Measurements from ENCODE around the gene EFHD2. TPM values are rescaled to one million over a fixed set of nuclear protein-coding genes. Genes with fewer than 3 reads are reported as not detected.

EFHD2 gene
- total RNA-seq, 1 donor from 2014 or later, result 6.5 TPM

- Histone ChIP-seq H4K20me1 (ENCODE audit: low read depth) (no peaks in the 10 kb centered on the region), H2AFZ (replicated peaks) (no peak overlapping the region), H3K27me3 (no peaks in the 10 kb centered on the region), H3K9me3 (ENCODE audit: low read depth) (no peaks in the 10 kb centered on the region), H3K9ac (no peak overlapping the region), H3K27ac (no peak overlapping the region), H3K79me2 (ENCODE audit: low read depth) (no peaks in the 10 kb centered on the region), H3K4me2 (no peak overlapping the region), H3F3A (ENCODE audit: low read depth) (no peaks in the 10 kb centered on the region), H3K4me1 (no peaks in the 10 kb centered on the region), H3K4me3 (no peak overlapping the region), H3K36me3 (no peaks in the 10 kb centered on the region)
- Mint-ChIP-seq H3K9me3 (no peaks in the 10 kb centered on the region), H3K4me3 (no peak overlapping the region), H3K4me1 (peaks cover 2% of the 10 kb centered on the region), H3K36me3 (no peaks in the 10 kb centered on the region), H3K27me3 (ENCODE audit: insufficient read depth, low read depth) (peaks cover 18% of the 10 kb centered on the region), H3K27ac (no peak overlapping the region)
- DNase-seq (ENCODE audit: low spot score), result no peak
- TF ChIP-seq EZH2phosphoT487 (IDR thresholded peaks at IDR 0.05) (no peak), EZH2 (IDR thresholded peaks at IDR 0.05) (no peak)
- TF ChIP-seq, protein P1, sequence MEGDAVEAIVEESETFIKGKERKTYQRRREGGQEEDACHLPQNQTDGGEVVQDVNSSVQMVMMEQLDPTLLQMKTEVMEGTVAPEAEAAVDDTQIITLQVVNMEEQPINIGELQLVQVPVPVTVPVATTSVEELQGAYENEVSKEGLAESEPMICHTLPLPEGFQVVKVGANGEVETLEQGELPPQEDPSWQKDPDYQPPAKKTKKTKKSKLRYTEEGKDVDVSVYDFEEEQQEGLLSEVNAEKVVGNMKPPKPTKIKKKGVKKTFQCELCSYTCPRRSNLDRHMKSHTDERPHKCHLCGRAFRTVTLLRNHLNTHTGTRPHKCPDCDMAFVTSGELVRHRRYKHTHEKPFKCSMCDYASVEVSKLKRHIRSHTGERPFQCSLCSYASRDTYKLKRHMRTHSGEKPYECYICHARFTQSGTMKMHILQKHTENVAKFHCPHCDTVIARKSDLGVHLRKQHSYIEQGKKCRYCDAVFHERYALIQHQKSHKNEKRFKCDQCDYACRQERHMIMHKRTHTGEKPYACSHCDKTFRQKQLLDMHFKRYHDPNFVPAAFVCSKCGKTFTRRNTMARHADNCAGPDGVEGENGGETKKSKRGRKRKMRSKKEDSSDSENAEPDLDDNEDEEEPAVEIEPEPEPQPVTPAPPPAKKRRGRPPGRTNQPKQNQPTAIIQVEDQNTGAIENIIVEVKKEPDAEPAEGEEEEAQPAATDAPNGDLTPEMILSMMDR (IDR thresholded peaks at IDR 0.05), result no peak
Measured at GRCh38 chr1:15445390-15446122, 35.9 kb downstream of the EFHD2 start.

GRCh38 chr1:15446212-15446611 lies 36.5 kb downstream of the EFHD2 start:
- no peaks in the 10 kb centered on the region for H3K36me3 Mint-ChIP-seq
- H3K27ac Mint-ChIP-seq, result no peak overlapping the region

DNA sequence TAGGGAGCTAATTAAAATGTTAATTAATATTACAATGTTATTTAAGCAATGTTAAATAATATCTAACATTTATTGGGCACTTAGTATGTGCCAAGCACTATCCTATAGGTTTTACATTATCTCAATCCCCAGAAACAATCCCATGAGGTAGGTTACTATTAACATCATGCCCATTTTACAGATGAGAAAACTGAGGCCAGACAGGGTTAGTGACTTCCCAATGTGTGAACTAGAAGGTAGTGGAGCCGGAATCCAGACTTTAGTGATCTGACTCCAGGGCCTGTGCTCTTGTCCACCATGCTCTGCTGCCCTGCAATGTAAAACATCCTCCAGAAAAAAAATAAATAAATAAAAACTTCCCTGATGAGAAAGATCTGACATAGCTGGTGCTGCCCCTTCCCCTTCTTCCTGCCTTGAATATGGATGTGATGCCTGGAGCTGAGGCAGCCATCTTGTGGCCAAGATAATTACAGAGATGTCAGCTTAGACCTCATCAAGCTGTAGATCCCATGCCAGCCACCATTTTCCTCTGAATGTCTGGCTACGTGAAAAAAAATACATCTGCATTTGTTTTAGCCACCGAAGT lies 39.3 kb downstream of the EFHD2 start:
- no peak overlapping the region for H3K4me3 ChIP-seq
- no peaks in the 10 kb centered on the region for H3K79me2 ChIP-seq (ENCODE audit: low read depth)
- H3K36me3 ChIP-seq, result no peaks in the 10 kb centered on the region
- no peak overlapping the region for H3K27ac ChIP-seq
- Mint-ChIP-seq H3K9me3 (no peaks in the 10 kb centered on the region), H3K36me3 (no peaks in the 10 kb centered on the region), H3K27me3 (ENCODE audit: insufficient read depth, low read depth) (peaks cover 18% of the 10 kb centered on the region), H3K4me1 (peaks cover 2% of the 10 kb centered on the region), H3K27ac (no peak overlapping the region), H3K4me3 (no peak overlapping the region)
- TF ChIP-seq, protein P1 (IDR thresholded peaks at IDR 0.05), result no peak
- no peak for TF ChIP-seq EZH2 (IDR thresholded peaks at IDR 0.05)
- no peak for TF ChIP-seq EZH2phosphoT487 (IDR thresholded peaks at IDR 0.05)
- H3K9me3 ChIP-seq (ENCODE audit: low read depth), result no peaks in the 10 kb centered on the region
- no peaks in the 10 kb centered on the region for H4K20me1 ChIP-seq (ENCODE audit: low read depth)
- H2AFZ ChIP-seq (replicated peaks), result no peak overlapping the region
- no peak overlapping the region for H3K4me2 ChIP-seq
- H3K4me1 ChIP-seq, result no peaks in the 10 kb centered on the region
- H3F3A ChIP-seq (ENCODE audit: low read depth), result no peaks in the 10 kb centered on the region
- DNase-seq (ENCODE audit: low spot score), result no peak
- no peak overlapping the region for H3K9ac ChIP-seq
- no peaks in the 10 kb centered on the region for H3K27me3 ChIP-seq

More at GRCh38 chr1:15446212-15446611, 36.5 kb downstream of the EFHD2 start:
- Histone ChIP-seq H3K9me3 (ENCODE audit: low read depth) (no peaks in the 10 kb centered on the region), H3F3A (ENCODE audit: low read depth) (no peaks in the 10 kb centered on the region), H2AFZ (replicated peaks) (no peak overlapping the region), H3K4me1 (no peaks in the 10 kb centered on the region), H3K27ac (no peak overlapping the region), H3K27me3 (no peaks in the 10 kb centered on the region), H3K9ac (no peak overlapping the region), H4K20me1 (ENCODE audit: low read depth) (no peaks in the 10 kb centered on the region), H3K4me3 (no peak overlapping the region), H3K4me2 (no peak overlapping the region), H3K36me3 (no peaks in the 10 kb centered on the region), H3K79me2 (ENCODE audit: low read depth) (no peaks in the 10 kb centered on the region)
- DNase-seq (ENCODE audit: low spot score), result no peak
- Mint-ChIP-seq H3K4me1 (peaks cover 2% of the 10 kb centered on the region), H3K9me3 (no peaks in the 10 kb centered on the region), H3K27me3 (ENCODE audit: insufficient read depth, low read depth) (peaks cover 17% of the 10 kb centered on the region), H3K4me3 (no peak overlapping the region)
- TF ChIP-seq EZH2phosphoT487 (IDR thresholded peaks at IDR 0.05) (no peak), EZH2 (IDR thresholded peaks at IDR 0.05) (no peak)
- TF ChIP-seq, protein P1 (IDR thresholded peaks at IDR 0.05), result no peak
